ENCODE data around the gene EFR3B.
"Not testable (repeated sequence)": the region's sequence is repeated elsewhere in the genome, so short reads cannot be mapped to it uniquely, and the experiment has no call there.

EFR3B gene, protein sequence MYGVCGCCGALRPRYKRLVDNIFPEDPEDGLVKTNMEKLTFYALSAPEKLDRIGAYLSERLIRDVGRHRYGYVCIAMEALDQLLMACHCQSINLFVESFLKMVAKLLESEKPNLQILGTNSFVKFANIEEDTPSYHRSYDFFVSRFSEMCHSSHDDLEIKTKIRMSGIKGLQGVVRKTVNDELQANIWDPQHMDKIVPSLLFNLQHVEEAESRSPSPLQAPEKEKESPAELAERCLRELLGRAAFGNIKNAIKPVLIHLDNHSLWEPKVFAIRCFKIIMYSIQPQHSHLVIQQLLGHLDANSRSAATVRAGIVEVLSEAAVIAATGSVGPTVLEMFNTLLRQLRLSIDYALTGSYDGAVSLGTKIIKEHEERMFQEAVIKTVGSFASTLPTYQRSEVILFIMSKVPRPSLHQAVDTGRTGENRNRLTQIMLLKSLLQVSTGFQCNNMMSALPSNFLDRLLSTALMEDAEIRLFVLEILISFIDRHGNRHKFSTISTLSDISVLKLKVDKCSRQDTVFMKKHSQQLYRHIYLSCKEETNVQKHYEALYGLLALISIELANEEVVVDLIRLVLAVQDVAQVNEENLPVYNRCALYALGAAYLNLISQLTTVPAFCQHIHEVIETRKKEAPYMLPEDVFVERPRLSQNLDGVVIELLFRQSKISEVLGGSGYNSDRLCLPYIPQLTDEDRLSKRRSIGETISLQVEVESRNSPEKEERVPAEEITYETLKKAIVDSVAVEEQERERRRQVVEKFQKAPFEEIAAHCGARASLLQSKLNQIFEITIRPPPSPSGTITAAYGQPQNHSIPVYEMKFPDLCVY

DNA sequence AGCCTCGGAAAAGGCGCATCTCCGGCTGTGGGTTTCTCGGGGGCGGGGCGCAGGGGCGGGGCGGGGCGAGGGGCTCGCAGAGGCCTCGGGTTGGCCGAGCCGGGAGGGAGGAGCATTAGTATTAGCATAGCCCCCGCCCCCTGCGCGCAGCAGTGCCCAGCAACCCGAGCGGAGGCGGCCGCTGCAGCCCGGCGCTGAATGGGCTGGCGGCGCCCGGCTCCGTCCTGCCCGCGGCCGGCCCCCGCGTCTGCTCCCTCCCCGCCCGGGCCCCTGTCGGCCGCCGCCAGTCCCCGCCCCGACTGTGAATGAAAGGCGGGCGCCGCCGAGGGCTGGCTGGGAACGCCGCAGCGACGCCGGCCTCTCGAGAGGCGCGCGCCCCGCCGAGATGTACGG, at the start of gene EFR3B:
EFR3B (plus strand) TSS at position 149 of the 393 bp plus-strand sequence; CDS start at position 386, 237 bp downstream.
- DNase-seq (ENCODE audit: low read depth) = peak; percentile 81
- in situ Hi-C loops (cut with HindIII; ENCODE audit: low sequenced_read_pairs) = no loop called here
- peak within 1 kb of the TSS; percentile 62 for H3K4me3 ChIP-seq (ENCODE audit: low read depth, low read length)
- no peak for TF ChIP-seq CTCF (IDR thresholded peaks at IDR 0.05; ENCODE audit: low read depth, low read length, missing control alignments)

- in situ Hi-C loops (cut with HindIII; ENCODE audit: low sequenced_read_pairs) = no loop called here
- H3K4me3 ChIP-seq (ENCODE audit: low read depth, low read length) = no peak overlapping the region
- DNase-seq (ENCODE audit: low read depth) = no peak
- TF ChIP-seq CTCF (IDR thresholded peaks at IDR 0.05; ENCODE audit: low read depth, low read length, missing control alignments) = no peak
Observed at GRCh38 chr2:24993406-24994145, 48.3 kb upstream of the EFR3B start.

GRCh38 chr2:24994146-24994724, 47.6 kb upstream of the EFR3B start:
- no peak overlapping the region for H3K4me3 ChIP-seq (ENCODE audit: low read depth, low read length)
- no peak for TF ChIP-seq CTCF (IDR thresholded peaks at IDR 0.05; ENCODE audit: low read depth, low read length, missing control alignments)
- no peak for DNase-seq (ENCODE audit: low read depth)
- in situ Hi-C loops (cut with HindIII; ENCODE audit: low sequenced_read_pairs) = no loop called here

- in situ Hi-C loops (cut with HindIII; ENCODE audit: low sequenced_read_pairs); DNase-seq (ENCODE audit: low read depth); H3K4me3 ChIP-seq (ENCODE audit: low read depth, low read length): not testable (repeated sequence)
Observed at GRCh38 chr2:24999097-24999496, 42.8 kb upstream of the EFR3B start.

DNA sequence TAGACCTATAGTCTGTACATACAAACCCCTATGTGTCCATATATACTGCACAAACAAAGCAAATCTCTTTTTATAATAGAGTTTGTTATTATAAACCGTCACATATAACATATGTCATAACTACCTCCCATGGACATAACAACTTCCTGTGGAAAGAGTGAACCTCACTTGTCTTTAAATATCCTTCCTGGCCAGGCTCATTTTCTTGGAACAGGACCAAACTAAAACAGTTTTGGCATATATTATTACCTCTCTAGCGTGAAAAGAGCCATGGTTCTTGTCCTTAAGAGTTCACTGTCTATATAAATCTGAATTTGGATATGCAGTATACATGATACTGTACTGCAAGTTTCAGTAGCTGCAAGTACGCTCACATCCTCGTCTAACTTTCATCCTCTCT, 41.8 kb upstream of the EFR3B start:
- H3K4me3 ChIP-seq (ENCODE audit: low read depth, low read length) = no peak overlapping the region
- in situ Hi-C loops (cut with HindIII; ENCODE audit: low sequenced_read_pairs) = no loop called here
- TF ChIP-seq CTCF (IDR thresholded peaks at IDR 0.05; ENCODE audit: low read depth, low read length, missing control alignments) = no peak
- DNase-seq (ENCODE audit: low read depth) = no peak

- no peak for TF ChIP-seq CTCF (IDR thresholded peaks at IDR 0.05; ENCODE audit: low read depth, low read length, missing control alignments)
- H3K4me3 ChIP-seq (ENCODE audit: low read depth, low read length) = no peak overlapping the region
- no peak for DNase-seq (ENCODE audit: low read depth)
- in situ Hi-C loops (cut with HindIII; ENCODE audit: low sequenced_read_pairs) = no loop called here
Observed at GRCh38 chr2:25000503-25001324, 41.2 kb upstream of the EFR3B start.
